T-helper 1 cell (primary cell): ENCODE data around the gene RRM2.

Experiments
- DNase-seq, 5 donors: peaks; one replicate each; pipeline ENCODE4 v3.0.0-alpha.2; 2012 to 2020

Gene RRM2

DNA sequence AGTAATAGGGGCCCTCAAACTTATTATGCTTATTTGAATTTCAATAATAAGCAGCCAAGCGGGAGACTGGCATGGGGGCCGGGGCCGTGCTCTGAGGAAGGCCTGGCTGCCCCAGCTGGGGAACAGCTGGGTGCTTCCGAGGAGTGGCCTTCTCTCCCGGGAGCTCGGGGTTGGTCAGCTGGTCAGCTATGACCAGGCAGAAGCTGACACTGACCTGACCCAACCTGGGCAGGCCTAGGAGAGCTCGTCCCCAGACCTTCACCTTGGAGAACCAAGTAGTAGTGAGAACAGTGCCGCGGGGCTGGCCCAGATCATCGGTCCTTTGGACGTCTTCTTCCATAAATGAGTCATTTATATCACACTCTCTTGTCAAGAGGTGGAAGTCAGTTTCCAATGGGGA, 36.1 kb downstream of the RRM2 start:
- no peak for DNase-seq

DNA sequence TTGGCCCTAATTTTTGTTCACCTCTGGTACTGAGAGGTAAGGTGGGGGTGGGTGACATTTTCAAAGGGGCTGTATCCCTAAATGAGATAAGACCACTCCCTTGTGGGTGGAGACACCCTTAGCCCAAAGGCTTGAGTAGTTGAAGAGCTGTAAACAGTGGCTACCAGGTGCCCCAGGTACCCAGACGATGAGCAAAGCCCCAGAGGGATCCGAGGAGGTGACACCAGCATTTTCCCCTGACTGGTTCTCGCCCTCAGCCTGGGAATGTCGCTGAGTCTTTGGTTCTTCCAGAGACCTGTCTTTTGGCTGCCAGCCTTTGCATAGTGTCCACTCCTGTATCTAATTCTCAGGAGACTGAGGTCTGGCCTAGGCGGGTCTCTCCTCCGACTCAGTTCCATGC, 36.5 kb downstream of the RRM2 start:
- DNase-seq: no peak

DNA sequence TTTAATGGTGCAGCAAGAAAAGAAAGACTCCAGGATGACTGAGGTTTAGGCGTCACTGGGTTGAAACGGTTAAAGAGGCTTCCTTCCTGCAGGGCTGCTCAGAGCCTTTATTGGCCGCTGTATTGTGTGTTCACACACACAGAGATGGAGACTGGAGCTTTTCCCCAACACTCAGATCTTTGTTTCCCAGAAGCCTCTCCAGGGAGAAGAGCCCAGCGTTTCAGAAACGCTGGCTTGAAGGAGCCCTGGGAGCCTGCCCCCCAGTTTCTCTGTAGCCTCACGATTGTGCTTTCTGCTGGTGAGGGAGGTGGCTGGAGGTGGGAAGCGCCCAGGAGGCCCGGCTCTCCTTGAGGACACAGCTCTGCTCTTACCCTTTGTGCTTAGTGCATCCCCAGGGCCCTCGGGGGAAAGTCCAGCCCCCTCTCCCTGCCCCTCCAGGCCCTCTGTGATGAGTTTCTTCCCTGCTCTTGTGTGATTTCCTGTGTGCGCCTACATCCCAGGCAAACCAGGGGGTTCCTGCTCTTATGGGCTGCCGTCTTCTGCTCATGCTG, 37.1 kb downstream of the RRM2 start:
- no peak for DNase-seq

DNA sequence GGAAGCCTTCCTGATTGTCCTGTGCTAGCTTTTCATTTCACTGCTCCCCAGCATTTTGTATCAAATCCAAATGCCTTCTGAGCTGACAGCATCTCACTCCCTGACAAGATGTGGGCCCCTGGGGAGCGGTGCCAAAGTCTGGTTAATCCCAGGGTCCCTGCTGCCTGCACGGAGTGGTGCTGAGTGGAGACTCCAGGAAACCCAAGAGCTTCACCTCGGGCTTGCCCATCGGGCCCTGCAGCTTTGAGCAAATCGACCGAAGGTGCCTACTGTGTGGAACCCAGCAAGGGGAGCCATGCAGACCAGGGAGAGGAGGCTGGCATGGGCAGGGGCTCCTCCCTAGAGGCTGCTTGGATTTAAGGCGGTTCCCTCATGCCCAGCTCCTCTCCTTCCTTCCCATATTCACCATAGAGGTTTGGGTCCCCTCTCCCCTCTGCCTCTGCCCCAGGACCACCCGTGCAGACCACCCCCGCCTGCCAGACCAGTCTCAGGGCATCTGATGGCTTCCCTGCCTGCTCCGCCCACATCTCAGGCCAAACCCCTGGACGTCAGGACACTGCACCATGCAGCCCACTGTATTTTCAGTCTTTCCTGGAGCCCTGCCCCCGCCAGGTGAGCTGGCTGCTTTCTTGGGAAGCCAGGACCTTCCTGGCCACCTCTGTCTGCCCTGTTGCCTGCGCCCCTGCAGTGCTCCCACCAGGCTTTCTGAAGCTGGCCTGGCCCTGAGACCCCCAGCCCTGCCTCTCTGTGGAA, 37.8 kb downstream of the RRM2 start:
- no peak for DNase-seq

DNA sequence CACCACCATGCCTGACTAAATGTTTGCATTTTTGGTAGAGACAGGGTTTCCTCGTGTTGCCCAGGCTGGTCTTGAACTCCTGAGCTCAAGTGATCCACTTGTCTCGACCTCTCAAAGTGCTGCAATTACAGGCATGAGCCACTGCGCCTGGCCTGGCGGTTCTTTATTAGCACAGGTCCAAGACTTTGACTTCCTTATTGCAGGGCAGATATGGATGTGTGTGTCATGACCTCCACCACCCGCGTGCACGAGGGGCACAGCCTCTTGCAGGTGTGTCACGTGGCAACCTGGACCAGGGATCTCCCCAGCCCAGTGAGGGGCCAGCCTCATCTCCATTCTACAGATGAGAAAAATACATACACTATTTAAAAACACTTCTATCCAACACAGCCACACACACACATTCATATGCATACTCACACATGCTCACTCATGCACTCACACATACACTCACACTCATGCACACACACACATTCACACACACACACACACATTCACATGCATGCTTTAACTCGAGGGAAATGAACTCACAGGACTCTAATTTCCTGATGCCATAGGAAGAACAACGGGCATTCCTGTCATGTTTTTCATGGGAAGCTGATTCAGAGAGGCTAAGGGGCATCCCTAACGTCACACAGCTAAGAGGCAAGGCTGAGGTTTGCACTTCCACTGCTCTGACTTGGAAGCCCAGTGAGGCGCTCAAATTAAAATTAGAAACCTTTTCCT, 38.8 kb downstream of the RRM2 start:
- DNase-seq: no peak

DNA sequence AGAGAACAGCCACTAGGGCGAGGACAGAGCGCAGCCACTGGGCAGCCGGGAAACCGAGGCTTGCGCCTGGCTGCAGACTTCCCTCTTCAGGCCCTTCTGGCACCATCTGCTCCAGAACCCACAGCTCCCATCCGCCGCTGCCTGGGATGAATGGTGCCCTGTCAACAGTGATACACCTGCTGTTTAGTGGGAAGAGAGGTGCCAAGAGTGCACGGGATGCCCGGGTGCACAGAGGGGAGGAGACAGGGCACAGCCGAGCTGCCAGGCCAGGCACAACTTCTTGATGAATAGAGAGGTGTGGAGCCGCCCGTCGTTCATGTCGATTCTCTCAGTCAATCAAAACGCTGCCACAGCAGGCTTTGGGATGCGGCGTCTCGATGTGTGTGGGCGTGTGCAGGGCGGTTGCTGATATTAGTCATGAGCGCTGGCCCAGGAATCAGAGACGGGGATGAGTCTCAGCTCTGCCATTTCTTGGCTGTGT, 39.5 kb downstream of the RRM2 start:
- no peak for DNase-seq

DNA sequence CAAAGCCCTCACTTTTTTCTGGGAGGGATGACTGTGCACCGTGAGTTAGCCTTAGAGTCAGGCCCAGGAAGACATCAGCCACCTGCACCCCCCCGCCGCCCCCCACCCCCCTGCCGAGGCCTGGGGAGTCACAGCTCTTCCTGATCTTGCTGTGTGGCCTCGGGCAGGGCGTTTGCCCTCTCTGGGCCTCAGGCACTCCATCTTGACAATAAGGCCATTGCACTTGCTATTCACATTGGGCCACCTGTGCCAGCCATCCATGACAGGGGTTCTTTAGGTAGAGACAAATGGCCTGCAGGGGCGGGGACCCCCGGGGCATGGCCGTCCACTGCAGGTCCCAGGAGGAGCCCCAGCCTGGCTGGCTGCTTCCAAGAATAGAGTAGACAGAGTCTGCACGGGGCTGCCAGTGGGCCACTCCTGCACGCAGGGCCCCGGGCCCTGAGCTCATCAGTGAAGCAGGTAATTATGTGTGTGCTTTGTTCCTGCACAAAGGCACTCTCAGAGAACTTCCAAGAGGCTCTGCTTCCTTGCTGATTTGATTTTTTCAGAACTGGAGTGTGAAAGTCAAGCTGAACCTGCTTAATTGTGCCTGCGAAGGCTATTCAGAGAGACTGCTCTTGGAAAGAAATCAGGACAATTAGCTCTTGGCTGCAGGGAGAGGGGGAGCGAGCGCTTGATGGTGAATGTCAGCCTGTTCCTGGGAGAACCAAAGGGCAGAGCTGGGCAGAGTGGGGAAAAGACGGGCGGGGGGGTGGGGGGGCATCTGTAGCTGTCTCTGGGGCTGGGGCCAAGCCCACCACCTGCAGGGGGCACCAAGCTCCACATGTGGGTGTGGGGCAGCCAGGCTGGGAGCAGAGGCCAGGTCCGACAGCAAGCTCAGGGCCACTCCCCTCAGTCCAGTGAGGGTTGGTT, 40.3 kb downstream of the RRM2 start:
- no peak for DNase-seq

DNA sequence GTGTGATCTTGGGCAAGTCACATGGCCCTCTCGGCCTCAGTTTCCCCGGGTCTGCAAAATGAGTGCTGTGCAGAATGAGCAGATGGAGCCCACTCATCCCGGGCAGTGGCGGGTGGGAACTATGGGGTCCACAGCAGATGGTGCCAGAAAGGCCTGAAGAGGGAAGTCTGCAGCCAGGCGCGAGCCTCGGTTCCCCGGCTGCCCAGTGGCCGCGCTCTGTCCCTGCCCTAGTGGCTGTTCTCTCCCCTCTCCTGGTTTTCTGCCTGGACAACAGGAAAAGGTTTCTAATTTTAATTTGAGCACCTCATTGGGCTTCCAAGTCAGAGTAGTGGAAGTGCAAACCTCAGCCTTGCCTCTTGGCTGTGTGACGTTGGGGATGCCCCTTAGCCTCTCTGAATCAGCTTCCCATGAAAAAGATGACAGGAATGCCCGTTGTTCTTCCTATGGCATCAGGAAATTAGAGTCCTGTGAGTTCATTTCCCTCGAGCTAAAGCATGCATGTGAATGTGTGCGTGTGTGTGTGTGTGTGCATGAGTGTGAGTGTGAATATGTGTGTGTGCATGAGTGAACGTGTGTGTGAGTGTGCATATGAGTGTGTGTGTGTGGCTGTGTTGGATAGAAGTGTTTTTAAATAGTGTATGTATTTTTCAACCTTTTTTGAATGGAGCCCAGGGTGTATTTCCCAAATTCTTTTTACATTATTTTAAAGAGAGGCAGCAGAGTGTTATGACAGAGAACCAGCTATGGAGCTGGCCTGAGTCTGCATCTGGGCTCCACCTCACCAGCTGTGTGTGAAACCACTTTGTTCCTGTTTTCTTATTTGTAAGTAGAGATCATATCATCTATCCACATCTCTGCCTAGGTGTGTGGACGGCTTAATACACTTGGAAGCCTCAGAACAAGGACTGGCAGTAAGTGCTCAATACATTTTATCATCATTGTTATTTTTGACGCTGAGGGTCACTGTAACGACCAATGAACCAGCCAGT, 41.3 kb downstream of the RRM2 start:
- DNase-seq: no peak

DNA sequence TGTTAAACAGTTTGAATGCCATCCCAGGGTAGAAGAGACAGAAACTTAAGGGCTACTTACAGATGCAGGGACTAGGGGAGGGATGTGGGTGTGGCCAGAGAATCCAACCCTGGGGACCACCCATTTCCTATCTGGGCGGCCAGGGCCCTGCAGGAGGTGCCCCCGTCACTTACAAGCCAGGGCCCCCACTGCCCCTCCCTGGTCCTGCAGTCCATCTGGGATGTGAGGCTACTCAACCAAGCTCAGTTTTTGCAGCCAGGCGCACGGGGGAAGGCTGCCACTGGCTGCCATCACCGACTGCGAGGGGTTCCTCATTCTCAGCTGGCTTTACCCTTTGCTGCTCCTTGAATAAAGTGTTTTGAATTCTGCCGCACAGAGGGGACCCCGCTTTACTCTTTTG, 42.1 kb downstream of the RRM2 start:
- no peak for DNase-seq

DNA sequence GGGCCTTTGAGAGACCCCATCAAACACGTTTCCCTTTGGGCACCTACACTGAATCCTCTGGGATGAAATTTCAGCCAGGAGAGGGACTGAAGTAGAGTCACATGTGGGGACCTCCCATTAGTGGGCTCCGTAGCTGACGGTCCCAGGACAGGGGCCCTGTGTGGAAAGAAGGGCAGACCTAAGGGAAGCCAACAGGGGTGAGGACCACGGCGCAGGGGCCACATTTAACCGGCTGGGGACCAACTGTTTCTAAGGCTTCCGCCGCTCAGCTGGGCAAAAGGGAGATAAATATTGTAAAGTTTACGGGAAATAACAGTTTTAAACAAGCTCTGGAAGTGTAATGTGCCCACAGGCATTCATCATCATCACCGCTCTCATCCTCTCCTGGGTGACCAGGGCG, 42.7 kb downstream of the RRM2 start:
- no peak for DNase-seq

DNA sequence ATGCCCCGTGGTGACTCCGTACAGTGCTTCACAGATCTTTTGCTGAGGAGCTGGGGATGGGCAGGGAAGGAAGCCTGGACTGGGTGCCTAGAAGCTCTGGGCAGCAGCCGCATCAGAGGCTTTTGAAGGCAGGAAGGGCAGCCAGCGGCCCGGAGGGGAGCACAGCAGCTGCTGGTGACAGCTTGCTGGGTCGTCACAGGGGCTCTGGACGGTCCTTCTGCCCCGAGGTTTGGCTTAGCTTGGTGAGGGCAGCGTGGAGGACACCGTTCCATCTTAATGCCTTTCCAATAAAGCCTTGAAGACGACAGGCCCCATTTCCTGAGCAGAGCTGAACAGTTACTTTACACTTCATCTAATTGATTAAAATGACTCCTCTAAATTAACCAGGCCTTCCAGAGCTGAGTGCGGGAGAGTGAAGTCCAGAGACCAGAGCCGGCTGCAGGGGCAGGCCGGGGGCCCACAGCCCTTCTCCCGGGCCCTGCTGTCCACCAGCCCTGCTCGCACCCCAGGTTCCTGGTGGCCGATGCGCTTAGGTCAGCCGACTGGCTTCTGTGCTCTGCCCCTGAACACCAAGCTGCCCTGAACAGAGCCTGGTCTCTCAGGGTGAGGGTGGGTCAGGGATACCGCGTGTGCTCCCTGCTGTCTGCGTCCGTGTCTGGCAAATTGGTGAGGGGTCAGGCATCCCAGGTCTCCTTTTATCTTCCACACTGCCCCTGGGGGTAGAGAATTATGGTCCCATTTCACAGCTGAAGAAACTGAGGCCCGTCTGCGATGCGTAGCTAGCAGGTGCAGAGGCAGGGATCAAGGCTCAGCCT, 43.5 kb downstream of the RRM2 start:
- DNase-seq: no peak

DNA sequence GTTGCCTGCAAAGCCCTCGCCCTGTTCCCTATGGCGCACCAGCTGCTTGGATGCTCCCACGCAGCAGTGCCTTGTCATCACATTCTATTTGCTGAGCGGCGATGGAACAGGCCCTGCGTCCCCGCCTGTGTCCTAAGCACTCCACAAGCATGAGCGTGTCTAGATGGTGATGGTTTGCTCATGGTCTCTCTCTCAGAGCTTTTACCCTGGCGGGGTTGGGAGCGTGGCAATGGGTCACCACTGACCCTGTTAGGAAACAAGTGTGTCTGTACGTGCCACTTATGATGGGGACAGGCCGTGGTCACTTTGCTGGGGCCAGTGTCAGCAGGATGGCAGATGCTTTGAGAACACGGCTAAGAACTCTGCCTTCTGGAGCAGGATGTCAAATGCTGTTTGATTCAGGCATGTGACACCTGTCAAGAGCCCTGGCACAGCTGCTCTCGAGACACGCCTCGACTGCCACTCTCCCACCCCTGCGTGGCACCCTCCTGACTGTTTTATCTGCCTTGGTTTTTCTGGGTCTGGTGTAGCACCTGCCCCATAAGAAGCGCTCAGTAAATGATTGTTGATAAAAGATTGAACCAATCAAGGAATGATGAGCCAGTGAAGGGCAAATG, 44.2 kb downstream of the RRM2 start:
- DNase-seq: no peak

DNA sequence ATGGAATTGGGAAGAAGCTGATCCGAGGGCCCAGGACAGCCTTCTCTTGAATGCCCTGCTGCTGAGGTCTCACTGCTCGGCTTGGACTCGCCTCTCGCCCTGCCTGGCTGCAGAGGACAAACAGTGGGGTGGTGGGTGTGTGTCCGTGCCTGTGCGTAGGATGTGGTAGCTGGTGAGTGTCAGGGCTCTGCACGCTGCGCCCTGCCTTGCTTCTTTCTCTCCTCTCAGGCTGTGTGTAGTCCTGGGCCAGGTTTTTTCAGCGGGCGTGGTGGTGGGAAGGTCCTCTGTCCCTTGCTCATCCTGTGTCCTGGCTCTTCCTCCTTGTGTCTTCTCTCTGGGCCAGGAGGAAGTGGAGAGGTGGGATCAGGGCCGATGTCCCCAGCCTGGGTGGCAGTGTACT, 44.8 kb downstream of the RRM2 start:
- DNase-seq: no peak

DNA sequence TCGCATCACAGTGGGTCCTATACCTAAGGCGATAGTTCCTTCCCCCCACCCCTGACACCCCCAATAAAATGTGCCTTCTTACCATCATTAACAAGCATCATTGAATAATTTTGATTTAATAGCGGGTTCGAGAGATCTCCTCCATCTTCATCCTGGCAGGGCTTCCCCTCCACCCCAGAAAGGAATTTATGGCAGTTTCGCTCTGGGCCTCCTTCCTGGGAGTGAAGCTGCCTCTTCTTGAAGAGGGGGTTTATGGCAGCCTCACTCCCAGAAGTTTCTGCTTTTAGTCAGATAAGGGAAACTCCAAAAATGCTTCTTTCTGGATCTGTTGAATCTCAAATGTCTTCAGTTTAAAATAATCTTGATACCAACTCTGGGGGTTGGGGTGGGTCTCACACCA, 45.7 kb downstream of the RRM2 start:
- DNase-seq: no peak

DNA sequence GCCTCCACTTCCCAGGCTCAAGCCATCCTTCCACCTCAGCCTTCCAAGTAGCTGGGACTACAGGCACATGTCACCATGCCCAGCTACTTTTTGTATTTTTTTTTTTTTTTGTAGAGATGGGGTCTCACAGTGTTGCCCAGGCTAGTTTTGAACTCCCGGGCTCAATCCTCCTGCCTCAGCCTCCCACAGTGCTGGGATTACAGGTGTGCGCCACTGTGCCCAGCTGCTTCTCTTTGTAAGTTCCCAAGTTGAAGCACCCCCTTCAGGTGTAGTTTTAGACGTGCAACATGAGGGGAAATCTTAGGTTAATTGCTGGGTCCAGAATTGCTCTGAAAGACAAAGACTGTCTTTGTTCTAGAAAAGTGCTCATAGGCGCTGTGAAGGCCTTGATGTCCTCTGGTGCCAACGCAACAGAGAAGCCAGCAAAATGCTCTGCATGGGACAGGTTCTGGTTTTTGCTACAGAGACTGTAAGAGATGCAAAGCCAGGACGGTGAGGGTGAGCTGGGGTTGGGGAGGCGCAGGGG, 46.6 kb downstream of the RRM2 start:
- DNase-seq: no peak

DNA sequence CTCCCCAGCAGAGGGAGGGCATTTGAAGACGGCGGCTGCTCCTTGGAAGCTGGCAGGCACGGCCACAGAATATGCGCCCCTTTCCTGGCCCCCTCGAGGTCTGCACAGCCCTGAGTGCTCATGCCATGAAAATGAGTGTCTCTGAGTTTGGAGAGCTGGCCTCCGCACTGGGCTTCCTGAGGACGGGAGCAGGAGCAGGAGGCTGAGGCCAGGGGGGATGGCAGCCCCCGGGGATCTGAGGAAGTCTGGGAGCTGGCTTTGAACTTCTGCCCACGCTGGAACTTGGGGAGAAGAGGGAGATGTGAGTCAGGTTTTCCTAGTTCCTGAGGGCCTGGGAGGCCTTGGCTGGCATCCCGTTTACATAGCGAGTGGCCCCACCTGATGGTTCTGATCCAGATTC, 47.0 kb downstream of the RRM2 start:
- DNase-seq: no peak

DNA sequence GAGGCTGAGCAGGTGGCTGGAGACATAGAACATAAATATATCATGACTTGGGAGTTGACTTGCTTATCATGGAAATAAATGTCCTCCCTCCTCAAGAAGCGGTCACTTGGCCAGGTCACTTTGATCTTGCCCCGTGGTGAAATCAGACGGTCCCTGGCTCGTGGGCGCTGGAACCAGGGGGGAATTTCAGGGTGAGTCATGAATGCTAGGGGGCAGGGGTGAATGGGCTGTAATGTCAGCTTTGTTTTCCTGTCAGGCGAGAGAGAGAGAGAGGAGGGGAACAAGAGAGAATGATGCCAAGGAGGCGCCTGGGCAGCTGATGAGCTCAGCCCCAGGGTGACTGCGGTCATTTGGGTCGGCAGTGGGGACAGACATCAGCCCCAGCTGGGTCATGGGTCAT, 47.7 kb downstream of the RRM2 start:
- no peak for DNase-seq

DNA sequence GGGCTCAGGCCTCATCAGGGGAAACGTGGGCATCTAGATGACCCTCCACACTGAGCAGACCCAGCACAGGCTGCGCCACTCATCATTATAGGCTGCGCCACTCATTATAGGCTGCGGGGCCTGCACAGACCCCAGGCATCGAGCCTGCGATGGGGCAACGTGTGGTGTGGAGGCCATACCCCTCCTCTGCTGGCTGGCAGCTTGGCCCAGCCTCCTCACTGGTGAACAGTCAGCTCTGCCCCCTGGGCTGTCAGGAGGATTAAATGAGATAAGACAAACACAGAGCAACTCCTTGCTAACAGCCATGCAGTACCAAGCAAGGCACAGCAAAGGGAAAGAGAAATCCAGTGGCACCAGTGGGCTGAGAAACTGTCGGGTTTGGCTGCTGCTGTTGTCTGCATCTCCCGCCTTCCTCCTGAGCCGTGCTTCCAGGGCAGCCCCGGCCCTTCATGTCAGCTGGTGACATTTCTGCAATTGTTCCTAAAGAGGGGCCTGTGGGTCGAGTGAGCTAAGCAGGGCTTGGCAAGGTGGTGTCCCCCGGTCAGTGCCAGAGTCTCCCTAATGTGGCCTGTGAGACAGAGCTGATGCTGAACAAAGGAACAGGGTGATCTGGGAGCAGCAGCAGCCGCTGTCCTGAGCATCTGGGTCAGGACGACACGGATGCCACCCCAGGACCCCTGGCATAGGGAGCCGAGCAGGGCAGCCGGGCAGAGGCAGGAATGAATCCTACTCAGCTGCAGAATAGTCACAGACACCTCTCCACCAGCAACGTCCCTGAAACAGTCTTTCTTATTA, 48.7 kb downstream of the RRM2 start:
- no peak for DNase-seq
